IMR-90 (cell line): ENCODE measurements around the gene COA4. TPM values are rescaled to one million over a fixed set of nuclear protein-coding genes. Genes with fewer than 3 reads are reported as not detected.

ENCODE experiments used
- ATAC-seq: fragments of 200-7000 bp; cut with Tn5 transposase; 2 replicates; pipeline ENCODE4 v1.9.1; 2020; ENCODE audit warnings: low read depth, mild to moderate bottlenecking, moderate library complexity
- BruUV-seq: library from RNA; stranded (reverse); fragments of 400-500 nt; replicated peaks from 2 replicates; lab custom pipeline; 2021; lab: Mats Ljungman, UMichigan
- CTCF ChIA-PET: fragments of 300-600 bp; formaldehyde crosslinking; extraction: SDS; loops from one replicate; lab custom pipeline; 2021; ENCODE audit warnings: antibody characterized with exemption; lab: Yijun Ruan, JAX
- POLR2A ChIA-PET: fragments of 300-600 bp; sonication (Branson Sonifier 250); formaldehyde crosslinking; loops from one replicate; lab custom pipeline; 2022; ENCODE audit warnings: antibody characterized with exemption; ENCODE audit not compliant: unreplicated experiment; lab: Charles Lee
- DNase-seq: peaks from one replicate; pipeline ENCODE4 v3.0.0; 2013
- H2AFZ ChIP-seq: replicated peaks from 2 replicates; pipeline ENCODE3; 2013; ENCODE audit warnings: low read length, mild to moderate bottlenecking; ENCODE audit not compliant: poor library complexity
- H2AK5ac ChIP-seq: 2 replicates; pipeline ENCODE4 v1.6.1; 2013; ENCODE audit warnings: low read depth, low read length, inconsistent platforms
- H2AK9ac ChIP-seq: replicated peaks from 2 replicates; pipeline ENCODE3; 2013; ENCODE audit warnings: mild to moderate bottlenecking, low read depth, low read length, moderate library complexity; ENCODE audit not compliant: poor library complexity
- H2BK120ac ChIP-seq: 2 replicates; pipeline ENCODE4 v1.6.1; 2013; ENCODE audit warnings: low read depth, low read length, inconsistent platforms
- H2BK15ac ChIP-seq: 3 replicates; pipeline ENCODE4 v1.6.1; 2013; ENCODE audit warnings: low read depth, low read length, inconsistent platforms
- H2BK20ac ChIP-seq: 2 replicates; pipeline ENCODE4 v1.6.1; 2013; ENCODE audit warnings: low read depth, mild to moderate bottlenecking, inconsistent platforms, low read length, moderate library complexity
- H2BK5ac ChIP-seq: 2 replicates; pipeline ENCODE4 v1.6.1; 2013; ENCODE audit warnings: mild to moderate bottlenecking, low read depth, low read length, inconsistent platforms; ENCODE audit not compliant: poor library complexity, severe bottlenecking
- H3K14ac ChIP-seq: replicated peaks from 2 replicates; pipeline ENCODE4 v1.6.1; 2013; ENCODE audit warnings: low read depth, low read length, inconsistent platforms
- H3K18ac ChIP-seq: 2 replicates; pipeline ENCODE4 v1.6.1; 2013; ENCODE audit warnings: low read depth, low read length, control low read depth
- H3K23ac ChIP-seq: 2 replicates; pipeline ENCODE4 v1.6.1; 2013; ENCODE audit warnings: low read depth, low read length, inconsistent platforms
- H3K27ac ChIP-seq: 2 replicates; pipeline ENCODE4 v1.5.1; 2013; ENCODE audit warnings: mild to moderate bottlenecking, control low read depth, low read length; ENCODE audit not compliant: insufficient read depth
- H3K27me3 ChIP-seq: 2 replicates; pipeline ENCODE4 v1.6.1; 2013; ENCODE audit warnings: low read length; ENCODE audit not compliant: control insufficient read depth, insufficient read depth
- H3K36me3 ChIP-seq: 2 replicates; pipeline ENCODE4 v1.6.1; 2013; ENCODE audit warnings: low read length, mixed read lengths; ENCODE audit not compliant: control insufficient read depth, insufficient read depth
- H3K4ac ChIP-seq: 2 replicates; pipeline ENCODE4 v1.6.1; 2013; ENCODE audit warnings: low read depth, low read length, inconsistent platforms
- H3K4me1 ChIP-seq: 2 replicates; pipeline ENCODE4 v1.6.1; 2013; ENCODE audit warnings: low read length, mixed read lengths; ENCODE audit not compliant: control insufficient read depth, insufficient read depth
- H3K4me2 ChIP-seq: 2 replicates; pipeline ENCODE4 v1.6.1; 2013; ENCODE audit warnings: low read depth, mild to moderate bottlenecking, control low read depth, low read length, moderate library complexity
- H3K4me3 ChIP-seq: 2 replicates; pipeline ENCODE4 v1.5.1; 2013; ENCODE audit warnings: low read depth, mild to moderate bottlenecking, control low read depth, low read length, moderate library complexity; ENCODE audit not compliant: insufficient read depth
- H3K56ac ChIP-seq: 2 replicates; pipeline ENCODE4 v1.6.1; 2013; ENCODE audit warnings: low read length, inconsistent platforms; ENCODE audit not compliant: insufficient read depth; ENCODE audit errors: extremely low read depth
- H3K79me1 ChIP-seq, 2 experiments: 2 replicates each; pipeline ENCODE4 v1.6.1; 2013; ENCODE audit warnings: low read length in 2 of 2, inconsistent platforms in 1 of 2, low read depth in 1 of 2
- H3K9ac ChIP-seq: 2 replicates; pipeline ENCODE4 v1.6.1; 2013; ENCODE audit warnings: low read depth, low read length, control low read depth
- H3K9me1 ChIP-seq: 2 replicates; pipeline ENCODE4 v1.6.1; 2013; ENCODE audit warnings: low read length, inconsistent platforms; ENCODE audit not compliant: insufficient read depth
- H3K9me3 ChIP-seq: 2 replicates; pipeline ENCODE4 v1.6.1; 2013; ENCODE audit warnings: low read length; ENCODE audit not compliant: control insufficient read depth, insufficient read depth
- H4K20me1 ChIP-seq: 2 replicates; pipeline ENCODE4 v1.6.1; 2013; ENCODE audit warnings: low read length, inconsistent platforms; ENCODE audit not compliant: insufficient read depth
- H4K5ac ChIP-seq: 2 replicates; pipeline ENCODE4 v1.6.1; 2013; ENCODE audit warnings: mild to moderate bottlenecking, low read depth, low read length, control low read depth
- H4K8ac ChIP-seq, 2 experiments: 2 replicates each; pipeline ENCODE4 v1.6.1; 2013; ENCODE audit warnings: low read depth in 2 of 2, low read length in 2 of 2, control low read depth in 1 of 2, inconsistent platforms in 1 of 2
- H4K91ac ChIP-seq: 2 replicates; pipeline ENCODE4 v1.6.1; 2013; ENCODE audit warnings: low read depth, low read length, inconsistent platforms; ENCODE audit not compliant: insufficient read depth
- ELK1 ChIP-seq: fragments of 150-350 bp; IDR thresholded peaks from 2 replicates; pipeline ENCODE4 v1.6.1; 2016; ENCODE audit warnings: low read depth, mild to moderate bottlenecking, low read length, moderate library complexity, borderline replicate concordance
- dilution Hi-C: fragments of 300-500 bp; cut with HindIII; formaldehyde crosslinking; loops from one replicate; pipeline ENCODE4 v1.14.3; 2018; ENCODE audit warnings: low sequenced_read_pairs; ENCODE audit not compliant: unreplicated experiment
- in situ Hi-C: fragments of 300-500 bp; cut with MboI; formaldehyde crosslinking; loops from 3 replicates; pipeline ENCODE4 v1.14.3; 2019; ENCODE audit warnings: low sequenced_read_pairs, inconsistent platforms, mixed read lengths
- intact Hi-C: fragments of 100-400 bp; cut with micrococcal nuclease; formaldehyde crosslinking; loops from 2 replicates; pipeline ENCODE4 v1.10.0; 2022
- polyA plus RNA-seq, 3 experiments: library from polyadenylated mRNA; depleted of rRNA; stranded (reverse); fragments of >200 nt; gene quantifications; 2 replicates each; pipeline ENCODE4 v1.2.3, GENCODE V29; 2012; ENCODE audit warnings: low replicate concordance in 1 of 3
- total RNA-seq: library from RNA; depleted of rRNA; stranded (reverse); fragments of >200 nt; gene quantifications from 2 replicates; pipeline ENCODE4 v1.2.3, GENCODE V29; 2012

Gene COA4
- total and polyA plus RNA-seq, 2 of the 4 experiments (the other 2 are of a cell fraction): 78.0 to 97.4 TPM

DNA sequence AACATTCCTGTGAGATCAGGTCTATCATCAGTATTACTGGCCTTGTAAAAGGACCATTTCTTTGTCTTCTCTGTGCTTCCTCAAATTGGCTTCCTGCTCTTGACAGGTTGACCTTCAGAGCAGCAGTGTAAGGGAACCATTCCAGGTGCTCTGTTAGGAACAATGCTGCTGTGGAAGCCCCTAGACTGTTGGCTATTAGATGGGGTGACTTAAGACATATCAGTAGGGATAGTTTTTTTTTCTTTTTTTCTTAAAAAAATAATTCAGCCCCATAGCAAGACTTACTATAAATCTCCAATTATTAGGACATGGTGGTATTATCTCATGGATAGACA, 37.6 kb downstream of the COA4 start:
- Histone ChIP-seq H3K9me1 (peaks cover 6% of the 10 kb centered on the region), H2BK120ac (no peak overlapping the region), H3K36me3 (peaks cover 5% of the 10 kb centered on the region), H3K4me1 (peaks cover 4% of the 10 kb centered on the region), H3K14ac (peak overlapping the region; percentile 88; the same call in 1 of the 2 replicates), H3K56ac (no peak overlapping the region), H4K5ac (no peak overlapping the region), H3K9me3 (no peaks in the 10 kb centered on the region), H3K27ac (no peak overlapping the region), H4K8ac (peak overlapping the region in 1 of 2 experiments; percentile 37; a peak in 1 of 4 replicates), H4K20me1 (no peaks in the 10 kb centered on the region; the same call in 1 of the 2 replicates), H2BK20ac (peak overlapping the region; percentile 58; the same call in 1 of the 2 replicates), H3K4me2 (no peak overlapping the region), H3K79me1 (peaks cover 0 to 12% of the 10 kb centered on the region in 2 experiments; a peak in 3 of 4 replicates), H4K91ac (no peak overlapping the region), H2BK15ac (peak overlapping the region; percentile 80; the same call in 1 of the 3 replicates), H2AK5ac (peak overlapping the region; percentile 90), H3K4me3 (no peak overlapping the region), H3K9ac (no peak overlapping the region), H2BK5ac (no peak overlapping the region), H3K23ac (peak overlapping the region; percentile 83; the same call in 1 of the 2 replicates), H3K27me3 (no peaks in the 10 kb centered on the region), H3K4ac (no peak overlapping the region), H2AFZ (no peak overlapping the region), H2AK9ac (peak overlapping the region; percentile 89), H3K18ac (no peak overlapping the region)
- ChIA-PET CTCF (no interaction called here), POLR2A (no interaction called here)
- ATAC-seq (peak; percentile 10; the same call in 1 of the 2 replicates), DNase-seq (no peak)
- BruUV-seq: no TSS peak
- dilution Hi-C loops: no loop called here
- intact Hi-C loops: no loop called here
- in situ Hi-C loops: no loop called here
- no peak for TF ChIP-seq ELK1
